Stimulated activated CD8-positive, alpha-beta memory T cell treated with anti-CD3 and anti-CD28 coated beads, Interleukin-15, amount 100 ng/mL, for 4 hours (primary cell): ENCODE measurements around the gene CST11.
A peak's percentile ranks its signal among the peaks of the same experiment; 100 is the strongest.

Experiments used
- DNase-seq, 2 donors: peaks; one replicate each; pipeline ENCODE4 v3.0.0-alpha.2; 2020; ENCODE audit warnings: low read depth in 2 of 2

Gene CST11

GRCh38 chr20:23453549-23454543, 1.2 kb upstream of the CST11 start:
- DNase-seq: no peak

GRCh38 chr20:23451956-23452487, 654 bp downstream of the CST11 start:
- DNase-seq: no peak

DNA sequence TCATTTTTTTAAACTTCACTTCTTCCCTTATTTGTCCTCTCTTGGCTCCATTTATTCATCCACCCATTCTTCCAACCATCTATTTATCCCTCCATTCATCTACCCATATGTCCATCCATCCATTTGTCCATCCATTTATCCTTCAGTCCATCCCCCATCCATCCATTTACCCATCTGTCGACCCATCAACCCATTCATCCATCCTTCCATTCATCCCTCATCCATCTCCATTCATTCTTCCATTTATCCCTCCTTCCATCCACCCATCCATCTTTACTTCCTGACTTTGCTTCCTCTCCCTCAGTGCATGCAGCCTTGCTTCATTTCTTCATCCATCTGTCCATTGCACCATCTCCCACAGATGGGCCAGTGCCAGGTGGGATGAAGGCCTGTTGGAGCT, 1.8 kb downstream of the CST11 start:
- no peak for DNase-seq

- no peak for DNase-seq
Measured at GRCh38 chr20:23449421-23449820, 3.3 kb downstream of the CST11 start.

GRCh38 chr20:23448167-23448566, 4.5 kb downstream of the CST11 start:
- no peak for DNase-seq

- DNase-seq: no peak
Measured at GRCh38 chr20:23446505-23446904, 6.2 kb downstream of the CST11 start.

DNA sequence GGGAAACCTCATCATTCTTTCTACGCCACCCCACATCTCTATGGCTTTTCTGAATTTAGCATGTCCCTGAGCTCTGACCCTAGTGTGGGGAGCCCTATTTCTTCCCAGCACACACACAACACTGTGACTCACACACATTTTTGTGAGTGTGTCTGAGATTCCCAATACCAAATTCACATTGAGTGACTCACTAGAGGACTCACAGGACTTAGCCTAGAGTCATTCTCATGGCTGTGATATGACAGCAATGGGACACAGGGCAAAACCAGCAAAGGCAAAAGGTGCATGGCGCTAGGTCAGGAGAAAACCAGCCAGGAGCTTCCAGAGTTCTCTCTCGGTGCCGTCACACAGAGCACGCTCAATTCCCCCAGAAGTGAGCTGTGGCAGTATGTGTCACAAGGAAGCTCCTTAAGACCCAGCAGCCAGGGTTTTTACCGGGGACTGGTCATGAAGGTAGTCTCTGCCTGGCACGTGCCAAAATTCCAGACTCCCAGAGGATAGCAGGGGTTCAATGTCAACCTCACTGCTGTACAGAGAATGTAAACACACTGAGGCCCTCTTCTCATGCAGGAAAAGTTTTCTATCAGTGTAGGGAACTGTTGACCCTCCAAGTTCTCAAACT, 7.0 kb downstream of the CST11 start:
- no peak for DNase-seq

DNA sequence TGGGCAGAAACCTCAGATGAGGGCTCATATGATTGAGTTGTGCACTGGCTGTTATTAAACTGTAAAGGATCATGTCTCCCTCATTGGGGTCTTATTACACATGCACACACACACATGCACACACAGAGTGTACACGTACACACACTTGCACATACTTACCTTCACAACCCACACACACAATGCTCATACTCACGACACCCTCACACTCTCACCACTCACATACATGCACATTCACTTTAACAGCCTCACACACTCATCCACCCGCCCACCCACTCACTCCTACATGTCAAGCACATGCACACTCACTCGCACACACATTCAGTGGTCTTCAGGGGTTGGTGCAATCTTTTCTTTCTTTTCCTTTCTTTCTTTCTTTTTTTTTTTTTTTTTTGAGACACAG, 7.8 kb downstream of the CST11 start:
- DNase-seq: no peak

DNA sequence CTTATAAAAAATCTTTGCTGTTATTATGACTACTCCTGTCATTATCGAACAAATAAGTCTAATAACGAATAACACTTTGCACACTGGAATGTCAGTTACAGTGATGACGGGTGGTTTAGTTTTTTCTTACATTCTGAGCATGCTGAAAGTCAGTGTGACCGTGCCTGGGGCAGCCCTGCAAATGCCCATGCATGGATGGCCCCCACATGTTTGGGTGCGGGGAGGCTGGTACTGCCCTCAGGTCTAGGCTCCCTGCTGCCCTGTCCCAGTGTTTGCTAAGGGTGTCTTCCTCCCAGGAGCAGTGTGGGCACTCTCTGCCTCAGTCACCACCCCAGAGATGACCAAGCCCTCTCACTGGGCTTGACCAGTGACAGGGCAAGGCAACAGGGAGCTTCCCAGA, 10.2 kb downstream of the CST11 start:
- no peak for DNase-seq

- peak in 1 of 2 donors; percentile 32 for DNase-seq
Measured at GRCh38 chr20:23441850-23442313, 10.8 kb downstream of the CST11 start.

DNA sequence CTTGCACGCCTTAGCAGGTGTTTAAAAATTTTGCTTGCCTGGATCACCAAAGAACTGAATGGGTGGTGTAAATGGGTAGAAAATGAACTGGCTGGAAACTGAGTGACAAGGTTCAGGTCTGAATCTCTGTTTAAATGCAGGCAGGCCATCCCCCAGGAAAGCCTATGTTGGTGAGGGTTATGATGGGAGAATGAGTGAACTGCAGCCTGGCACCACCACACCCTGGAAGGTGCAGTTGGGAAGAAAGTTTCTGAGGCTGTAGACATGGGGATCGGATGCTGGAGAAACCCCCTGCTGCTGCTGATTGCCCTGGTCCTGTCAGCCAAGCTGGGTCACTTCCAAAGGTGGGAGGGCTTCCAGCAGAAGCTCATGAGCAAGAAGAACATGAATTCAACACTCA, 12.7 kb downstream of the CST11 start:
- no peak for DNase-seq

GRCh38 chr20:23438661-23439060, 14.0 kb downstream of the CST11 start:
- DNase-seq: no peak

DNA sequence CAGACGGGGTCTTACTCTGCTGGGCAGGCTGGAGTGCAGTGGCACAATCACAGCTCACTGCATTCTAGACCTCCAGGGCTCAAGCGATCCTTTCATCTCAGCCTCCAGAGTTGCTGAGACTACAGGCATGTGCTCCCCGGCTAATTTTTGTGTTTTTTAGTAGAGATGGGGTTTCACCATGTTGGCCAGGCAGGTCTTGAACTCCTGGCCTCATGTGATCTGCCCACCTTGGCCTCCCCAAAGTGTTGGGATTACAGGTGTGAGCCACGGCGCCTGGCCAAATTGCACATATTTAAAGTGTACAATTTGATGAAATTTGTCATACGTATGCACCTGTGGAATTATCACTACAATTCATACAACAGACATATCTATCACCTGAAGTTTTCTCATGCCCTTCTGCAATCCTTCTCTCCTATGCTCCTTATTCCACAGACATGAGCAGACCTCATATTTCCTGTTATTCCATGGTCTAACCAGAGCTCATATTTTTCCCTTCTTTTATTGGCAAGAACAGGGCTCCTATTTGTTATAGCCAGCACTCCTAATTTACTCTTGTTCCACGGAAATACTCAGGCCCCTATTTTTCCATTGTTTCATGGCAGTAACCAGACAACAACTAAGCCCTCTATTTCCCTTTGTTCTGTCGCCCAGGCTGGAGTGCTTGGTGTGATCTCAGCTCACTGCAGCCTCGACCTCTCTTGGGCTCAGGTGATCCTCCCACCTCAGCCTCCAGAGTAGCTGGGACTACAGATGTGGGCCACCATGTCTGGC, 15.4 kb downstream of the CST11 start:
- DNase-seq: no peak

DNA sequence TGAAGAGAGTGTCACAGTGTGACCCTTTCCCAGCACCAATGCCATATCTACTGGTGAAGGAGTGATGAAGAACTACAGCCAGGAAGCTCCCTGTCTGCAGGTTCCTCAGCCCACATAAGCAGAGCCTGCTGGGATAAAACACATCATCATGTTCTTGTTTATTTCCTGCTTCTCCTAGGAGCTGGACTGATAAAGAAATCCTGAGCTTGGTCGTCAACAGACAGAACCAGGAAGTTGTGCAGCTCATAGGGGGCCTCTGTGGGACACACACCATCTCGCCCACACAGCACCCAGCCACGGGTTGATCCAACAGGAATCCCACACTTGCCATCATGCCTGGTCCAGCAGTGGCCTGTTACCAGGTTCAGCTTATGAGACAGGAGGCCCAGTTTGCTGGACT, 16.0 kb downstream of the CST11 start:
- DNase-seq: no peak

- no peak for DNase-seq
Measured at GRCh38 chr20:23435626-23436539, 16.8 kb downstream of the CST11 start.

DNA sequence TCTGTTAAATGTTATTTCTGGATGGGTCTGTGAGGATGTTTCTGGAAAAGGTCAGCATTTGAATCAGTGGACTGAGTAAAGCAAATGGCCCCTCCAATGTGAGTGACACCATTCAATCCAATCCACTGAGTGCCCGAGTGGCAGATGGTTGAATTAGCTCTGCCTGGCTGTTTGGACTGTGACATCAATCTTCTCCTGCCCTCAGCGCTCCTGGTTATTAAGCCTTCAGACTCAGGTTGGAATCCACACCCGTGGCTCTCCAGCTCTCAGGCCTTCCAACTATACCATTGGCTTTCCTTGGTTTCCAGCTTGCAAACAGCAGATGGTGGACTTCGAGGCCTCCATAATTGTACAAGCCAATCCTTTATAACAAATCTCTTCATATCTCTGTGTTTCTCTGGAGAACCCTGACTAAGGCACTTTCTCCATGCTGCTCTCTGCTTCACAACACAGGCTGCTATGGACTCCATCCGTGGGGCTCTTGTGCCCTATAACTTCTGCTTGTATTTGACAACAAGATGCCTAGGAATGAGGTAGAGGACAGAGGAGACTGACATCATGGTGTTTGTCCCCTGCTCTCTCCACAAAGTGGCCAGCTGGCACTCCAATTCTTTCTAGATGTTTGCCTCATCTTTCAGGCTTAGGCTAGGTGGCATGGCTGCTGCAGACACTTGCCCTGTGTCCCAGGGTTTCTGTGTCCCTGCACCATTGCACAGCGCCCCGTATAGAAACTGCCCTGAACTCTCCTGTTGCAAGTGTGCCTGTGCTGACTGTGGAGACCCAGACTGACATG, 18.0 kb downstream of the CST11 start:
- DNase-seq: no peak

DNA sequence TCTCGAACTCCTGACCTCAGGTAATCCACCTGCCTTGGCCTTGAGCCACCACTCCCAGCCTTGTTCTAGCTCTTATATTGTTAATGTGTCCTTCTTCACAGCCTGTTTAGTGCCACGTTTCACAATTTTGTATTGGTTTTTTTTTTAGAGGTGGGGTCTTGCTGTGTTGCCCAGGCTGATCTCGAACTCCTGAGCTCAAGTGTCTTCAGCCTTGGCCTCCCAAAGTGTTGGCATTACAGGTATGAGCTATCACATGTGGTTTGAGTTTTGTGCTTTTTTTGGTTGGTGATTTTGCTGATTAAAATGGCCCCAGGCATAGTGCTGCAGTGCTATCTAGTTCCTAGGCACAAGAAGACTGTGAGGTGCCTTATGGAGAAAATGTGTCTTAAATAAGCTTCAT, 19.0 kb downstream of the CST11 start:
- no peak for DNase-seq

GRCh38 chr20:23425129-23425528, 27.5 kb downstream of the CST11 start:
- no peak for DNase-seq

GRCh38 chr20:23420943-23421931, 31.4 kb downstream of the CST11 start, which contains the start of gene NAPB:
TSS of gene NAPB (minus strand) at chr20:23421488. CDS start at chr20:23421402, 86 bp downstream.
- DNase-seq: peak; percentile 85 to 86
